C4-2B (cell line): Measurements from ENCODE around the gene CNIH2.

Experiments
- CTCF ChIP-seq: fragments of 450-650 bp; conservative IDR thresholded peaks from 2 replicates; pipeline ENCODE4 v1.5.1; 2017; ENCODE audit warnings: mild to moderate bottlenecking
- ZFX ChIP-seq: fragments of 450-650 bp; IDR thresholded peaks from 2 replicates; pipeline ENCODE4 v1.6.1; 2017

DNA sequence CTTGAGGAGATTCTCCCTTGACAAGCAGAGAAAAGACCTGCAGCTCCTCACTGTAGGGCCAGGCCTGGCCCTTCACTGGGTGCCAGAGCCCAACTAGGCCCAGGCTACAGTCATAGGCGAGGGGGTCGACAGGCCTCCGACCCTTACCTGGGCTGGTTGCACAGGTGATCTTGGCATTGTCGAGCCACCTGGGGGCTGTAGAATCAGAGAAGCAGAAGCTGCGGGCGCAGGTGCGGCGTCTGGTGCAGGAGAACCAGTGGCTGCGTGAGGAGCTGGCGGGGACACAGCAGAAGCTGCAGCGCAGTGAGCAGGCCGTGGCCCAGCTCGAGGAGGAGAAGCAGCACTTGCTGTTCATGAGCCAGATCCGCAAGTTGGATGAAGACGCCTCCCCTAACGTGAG, 16.4 kb upstream of the CNIH2 start:
- TF ChIP-seq CTCF (no peak), ZFX (no peak)
